HG02885 (cell line): ENCODE results near the gene CHST9.
"Not testable (repeated sequence)": the region's sequence is repeated elsewhere in the genome, so short reads cannot be mapped to it uniquely, and the experiment has no call there.

ENCODE experiments used
- ATAC-seq: cut with Tn5 transposase; IDR thresholded peaks from one replicate; pipeline ENCODE4 v1.9.1; 2021; ENCODE audit warnings: mild to moderate bottlenecking; ENCODE audit not compliant: unreplicated experiment, poor library complexity

CHST9 gene

GRCh38 chr18:27109451-27109850 is 75.7 kb downstream of the CHST9 start:
- ATAC-seq = no peak

DNA sequence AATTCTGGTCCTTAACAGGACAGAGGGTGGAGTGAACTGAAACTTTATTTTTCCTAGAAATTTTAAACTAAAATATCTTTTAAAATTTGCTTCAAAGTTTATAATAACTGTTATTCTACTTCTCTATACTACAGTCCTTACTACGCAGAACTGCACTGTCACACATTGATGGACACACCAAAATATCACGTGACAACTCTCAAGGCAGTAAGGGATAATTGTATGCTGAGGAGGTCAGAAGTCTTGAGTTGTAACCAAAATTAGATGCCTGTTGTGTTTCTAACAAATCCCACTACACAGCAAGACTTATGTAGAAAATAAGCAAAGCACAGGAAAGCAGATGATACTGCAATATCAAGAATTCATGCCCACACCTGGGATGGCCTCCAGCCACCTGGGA is 76.3 kb downstream of the CHST9 start:
- no peak for ATAC-seq

GRCh38 chr18:27104743-27105142 is 80.4 kb downstream of the CHST9 start:
- ATAC-seq = no peak

- ATAC-seq = no peak
These were observed 90.5 kb downstream of the CHST9 start for GRCh38 chr18:27094621-27095020.

- ATAC-seq = not testable (repeated sequence)
These were observed 91.8 kb downstream of the CHST9 start for GRCh38 chr18:27093290-27093689.

- no peak for ATAC-seq
These were observed 103.4 kb downstream of the CHST9 start for GRCh38 chr18:27081701-27082100.

- no peak for ATAC-seq
These were observed 109.3 kb downstream of the CHST9 start for GRCh38 chr18:27075828-27076227.

DNA sequence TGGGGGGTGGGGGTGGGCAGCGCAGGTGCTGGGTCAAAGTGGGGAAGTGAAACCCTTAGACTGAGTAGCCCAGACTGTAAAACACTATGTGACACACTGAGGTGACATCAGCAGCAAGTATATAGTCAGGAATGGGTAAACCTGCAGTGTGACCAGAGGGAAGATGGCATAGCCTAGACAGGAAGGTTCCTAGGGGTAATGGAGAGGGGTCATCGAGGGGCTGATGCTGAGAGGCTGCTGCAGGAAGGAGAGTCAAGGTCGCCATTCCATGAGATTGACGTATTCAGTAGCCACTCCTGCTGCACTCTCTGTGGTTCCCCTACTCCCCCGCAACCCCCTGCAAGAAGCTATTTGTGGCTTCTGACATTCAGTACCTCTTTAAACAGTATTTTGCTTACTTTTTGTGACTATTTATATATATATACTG is 111.7 kb downstream of the CHST9 start:
- ATAC-seq = peak; percentile 98

DNA sequence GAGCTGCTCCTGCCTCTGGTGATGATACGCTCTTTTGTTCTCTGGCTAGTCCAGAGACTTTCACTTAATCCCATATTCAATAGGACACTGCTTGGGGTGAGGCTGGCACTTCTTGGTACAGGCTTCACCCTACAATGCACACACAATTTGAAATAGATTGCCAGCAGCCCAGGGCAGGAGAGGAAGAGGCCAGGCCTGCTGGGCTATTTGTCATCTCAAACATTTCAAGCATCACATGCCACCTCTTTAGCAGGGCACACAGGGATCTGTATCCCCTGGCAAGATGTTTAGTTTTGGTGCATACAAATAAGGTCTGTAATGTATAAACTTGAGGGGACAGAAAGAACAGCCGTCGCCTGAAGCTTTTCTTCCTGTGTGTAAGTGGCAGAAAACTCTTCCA is 120.4 kb downstream of the CHST9 start:
- ATAC-seq = no peak

DNA sequence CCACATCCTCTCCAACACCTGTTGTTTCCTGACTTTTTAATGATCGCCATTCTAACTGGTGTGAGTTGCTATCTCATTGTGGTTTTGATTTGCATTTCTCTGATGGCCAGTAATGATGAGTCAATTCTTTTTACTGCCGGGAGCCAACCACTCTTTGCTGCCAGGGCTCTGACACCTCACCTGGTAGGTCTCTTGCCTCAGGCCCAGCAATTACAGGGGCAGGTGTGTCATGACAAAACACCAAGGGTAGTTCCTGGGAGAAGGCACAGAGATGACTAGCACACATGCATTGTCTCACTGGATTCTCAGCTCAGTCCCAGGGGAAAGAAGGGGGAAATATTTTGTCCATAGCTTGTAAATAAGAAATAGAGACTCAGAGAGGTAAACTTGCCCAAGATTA is 122.3 kb downstream of the CHST9 start:
- peak; percentile 59 for ATAC-seq

- ATAC-seq = no peak
These were observed 123.5 kb downstream of the CHST9 start for GRCh38 chr18:27061488-27062095.

DNA sequence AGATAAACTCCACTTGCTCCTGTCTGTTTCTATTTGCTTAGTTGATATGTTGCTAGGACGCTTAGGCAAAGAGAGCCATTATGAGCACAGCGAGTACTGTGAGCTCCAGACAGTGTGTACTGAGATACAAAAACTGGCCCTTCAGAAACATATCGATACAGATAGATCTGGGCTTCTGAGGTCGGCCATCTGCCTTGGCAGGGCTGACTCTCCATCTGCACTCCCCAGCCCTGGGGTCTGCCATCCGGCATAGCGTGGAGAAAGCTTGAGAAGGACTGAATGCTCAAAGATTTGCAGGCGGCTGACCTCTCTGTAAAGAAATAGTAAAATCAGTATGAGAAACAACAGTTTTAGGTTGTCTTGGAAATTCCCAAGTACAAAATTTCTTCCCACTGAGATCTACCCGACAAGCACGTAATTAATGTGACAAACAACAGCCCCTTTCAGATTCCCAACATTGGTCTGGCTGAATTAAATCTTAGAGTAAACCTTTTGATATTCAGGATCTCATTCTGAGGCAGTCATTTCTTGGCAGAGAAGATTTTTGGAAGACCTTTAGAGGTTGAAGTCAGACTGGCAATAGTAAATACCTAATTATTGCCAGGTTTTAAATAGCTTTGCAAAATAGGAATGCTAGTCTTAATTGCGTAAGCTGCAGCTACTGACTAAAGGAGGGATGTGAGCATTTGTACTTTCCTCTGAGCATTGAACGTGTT is 127.4 kb downstream of the CHST9 start:
- no peak for ATAC-seq

GRCh38 chr18:27054926-27055325 is 130.2 kb downstream of the CHST9 start:
- ATAC-seq = no peak

GRCh38 chr18:27049969-27050368 is 135.1 kb downstream of the CHST9 start:
- no peak for ATAC-seq

GRCh38 chr18:27045342-27045741 is 139.8 kb downstream of the CHST9 start:
- no peak for ATAC-seq

- ATAC-seq = no peak
These were observed 142.9 kb downstream of the CHST9 start for GRCh38 chr18:27042177-27042576.

DNA sequence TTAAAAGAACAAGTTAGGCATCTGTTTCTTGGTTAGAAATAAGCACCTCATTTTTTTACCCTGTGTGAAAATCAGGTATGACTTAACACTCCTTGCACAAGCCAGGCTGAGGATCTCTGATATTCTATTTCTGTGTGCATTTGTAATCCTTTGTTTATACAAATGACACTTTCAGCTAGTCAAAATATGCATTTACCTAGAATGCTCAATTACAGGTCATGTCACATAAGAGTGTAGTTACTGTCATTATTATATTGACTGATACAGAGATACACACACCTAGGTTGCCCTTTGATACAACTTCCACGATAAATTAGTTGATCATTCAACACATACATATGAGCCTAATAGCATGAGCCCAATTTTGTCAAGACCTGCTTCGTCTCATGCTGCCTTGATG is 144.3 kb downstream of the CHST9 start:
- ATAC-seq = no peak

DNA sequence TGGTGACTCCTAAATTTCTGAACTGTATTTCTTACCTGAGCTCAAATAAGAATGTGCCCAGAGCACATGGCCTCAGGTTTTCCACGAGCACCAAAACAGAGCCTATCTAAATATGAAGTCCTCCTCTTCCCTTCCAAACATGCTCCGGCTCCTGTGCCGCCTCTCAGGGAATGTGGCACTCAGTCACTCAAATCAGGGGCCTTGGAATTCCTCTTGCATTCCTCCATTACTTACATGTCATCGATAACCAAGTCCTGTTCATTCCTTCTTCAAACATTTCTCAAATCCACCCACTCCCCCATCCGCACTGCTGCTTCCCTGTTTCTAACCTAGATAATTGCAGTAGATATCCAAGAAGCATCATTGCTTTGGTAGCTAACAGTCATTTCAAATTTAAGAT is 151.4 kb downstream of the CHST9 start:
- no peak for ATAC-seq

GRCh38 chr18:27030421-27030820 is 154.7 kb downstream of the CHST9 start:
- no peak for ATAC-seq

GRCh38 chr18:27022477-27022876 is 162.6 kb downstream of the CHST9 start:
- ATAC-seq = no peak

DNA sequence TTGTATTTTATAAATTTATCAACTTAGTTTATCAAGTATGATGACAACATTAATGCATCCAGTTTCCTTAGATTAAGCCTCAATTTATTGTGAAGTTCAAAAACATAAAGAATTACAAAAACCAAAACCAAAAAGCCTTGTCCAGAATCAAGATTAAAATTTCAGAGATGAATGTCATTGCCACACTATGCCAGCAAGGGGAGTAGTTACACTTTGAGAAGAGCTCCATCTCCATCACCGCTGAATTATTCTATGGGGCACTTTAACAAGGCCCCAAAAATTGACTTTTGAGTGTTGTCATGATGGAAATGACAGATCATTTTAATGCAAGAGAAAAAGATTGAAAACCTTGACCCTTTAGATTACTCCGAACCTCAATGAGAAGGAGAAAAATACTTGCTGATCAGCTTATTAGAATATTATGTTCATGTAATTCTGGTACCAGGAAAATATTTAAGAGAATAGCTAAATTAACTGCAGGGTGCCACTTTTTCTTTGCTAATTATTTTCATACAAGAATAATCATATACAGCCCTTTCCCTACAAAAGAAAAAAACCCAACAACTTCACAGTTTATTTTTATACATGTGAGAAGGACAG is 167.1 kb downstream of the CHST9 start:
- ATAC-seq = peak; percentile 70

DNA sequence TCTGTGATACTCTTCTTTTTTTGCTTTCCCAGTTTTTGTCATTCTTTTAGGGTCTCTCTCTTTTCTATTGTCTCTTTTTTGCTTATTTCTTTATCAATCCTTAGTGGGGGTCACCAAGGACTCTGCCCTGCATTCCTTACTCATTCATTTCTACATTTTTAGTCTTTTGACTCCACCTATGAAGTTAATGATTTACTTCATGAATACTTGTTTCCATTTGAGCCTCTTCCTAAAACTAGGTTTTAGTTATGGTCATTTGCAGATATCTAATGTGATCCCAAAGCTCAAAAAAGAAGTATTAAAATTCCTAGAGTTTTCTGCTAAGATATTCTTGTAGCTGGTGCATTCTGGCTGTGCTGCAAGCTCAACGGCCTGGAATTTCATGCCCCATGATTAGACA is 170.3 kb downstream of the CHST9 start:
- ATAC-seq = no peak
